Astrocyte of the hippocampus (primary cell): ENCODE results near the gene FGFR1OP2.

Experiments
- DNase-seq: peaks from one replicate; pipeline ENCODE4 v3.0.0; 2011; ENCODE audit warnings: low read depth, low spot score

The FGFR1OP2 gene

GRCh38 chr12:27003421-27004381 is 65.4 kb downstream of the FGFR1OP2 start:
- no peak for DNase-seq

- DNase-seq: no peak
Measured at GRCh38 chr12:27005495-27005894, 67.2 kb downstream of the FGFR1OP2 start.

DNA sequence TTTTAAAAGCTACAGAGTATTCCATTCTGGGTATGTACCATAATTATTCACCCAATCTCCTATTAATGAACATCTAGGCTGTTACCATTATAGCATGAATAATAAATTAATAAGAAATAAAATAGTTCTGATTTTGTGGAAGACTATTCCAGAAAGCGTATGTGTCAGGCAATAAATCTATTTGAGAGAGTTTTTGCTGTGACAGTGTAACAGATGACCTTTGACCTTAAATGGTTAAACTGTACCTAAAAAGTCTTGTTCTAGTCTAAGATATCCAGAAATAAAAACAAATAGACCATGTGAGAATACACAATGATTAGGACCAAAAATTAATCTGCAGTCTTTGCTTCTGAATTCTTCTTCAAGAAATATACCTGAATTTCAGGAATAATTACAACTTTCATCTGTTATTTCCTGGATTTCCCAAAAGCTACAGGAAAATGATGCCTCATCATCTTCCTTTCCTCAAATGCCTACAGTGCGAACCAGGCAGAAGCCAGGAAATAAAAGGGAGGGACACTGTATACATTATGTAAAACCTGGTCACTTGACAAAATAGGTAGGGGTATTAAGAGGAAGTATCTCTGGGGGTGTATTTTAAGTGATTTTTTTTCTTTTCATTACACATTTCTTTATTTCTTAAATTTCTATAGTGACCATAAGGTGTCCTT is 68.7 kb downstream of the FGFR1OP2 start:
- no peak for DNase-seq

DNA sequence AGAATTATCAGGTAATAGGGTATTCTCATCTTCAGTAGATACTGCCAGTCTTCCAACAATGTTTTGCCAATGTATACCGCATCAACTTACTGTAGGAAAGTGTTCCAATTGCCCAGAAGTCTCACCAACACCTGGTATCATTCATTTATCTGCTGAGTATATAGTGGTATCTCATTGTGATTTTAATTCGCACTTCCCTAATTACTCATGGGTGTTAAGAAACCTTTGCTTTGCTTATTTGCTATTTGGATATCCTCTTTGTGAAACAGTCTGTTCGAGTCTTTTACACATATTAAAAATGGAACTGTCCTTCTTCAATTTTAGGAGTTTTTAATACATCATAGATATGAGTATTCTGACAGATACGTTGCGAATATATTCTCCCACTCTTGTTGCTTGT is 69.8 kb downstream of the FGFR1OP2 start:
- DNase-seq: no peak

DNA sequence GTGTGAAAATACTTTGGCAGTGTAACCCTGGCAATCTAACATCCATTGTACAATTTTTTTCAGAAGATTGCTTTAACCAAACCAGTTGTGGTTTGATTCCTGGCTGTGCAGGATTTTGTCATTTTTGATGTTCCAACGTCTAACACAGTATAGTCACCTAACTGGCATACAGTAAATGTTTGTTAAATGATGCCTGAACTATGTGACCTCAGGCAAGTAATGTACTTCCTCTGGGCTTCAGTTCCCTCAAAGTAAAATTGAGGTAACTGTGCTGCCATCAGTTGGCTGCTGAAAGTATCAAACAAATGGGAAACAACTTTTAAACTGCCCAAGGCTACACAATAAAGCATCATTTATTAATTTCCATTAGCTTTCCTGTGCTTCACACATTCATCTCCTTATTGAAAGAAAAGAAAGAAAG is 71.6 kb downstream of the FGFR1OP2 start:
- DNase-seq: no peak

DNA sequence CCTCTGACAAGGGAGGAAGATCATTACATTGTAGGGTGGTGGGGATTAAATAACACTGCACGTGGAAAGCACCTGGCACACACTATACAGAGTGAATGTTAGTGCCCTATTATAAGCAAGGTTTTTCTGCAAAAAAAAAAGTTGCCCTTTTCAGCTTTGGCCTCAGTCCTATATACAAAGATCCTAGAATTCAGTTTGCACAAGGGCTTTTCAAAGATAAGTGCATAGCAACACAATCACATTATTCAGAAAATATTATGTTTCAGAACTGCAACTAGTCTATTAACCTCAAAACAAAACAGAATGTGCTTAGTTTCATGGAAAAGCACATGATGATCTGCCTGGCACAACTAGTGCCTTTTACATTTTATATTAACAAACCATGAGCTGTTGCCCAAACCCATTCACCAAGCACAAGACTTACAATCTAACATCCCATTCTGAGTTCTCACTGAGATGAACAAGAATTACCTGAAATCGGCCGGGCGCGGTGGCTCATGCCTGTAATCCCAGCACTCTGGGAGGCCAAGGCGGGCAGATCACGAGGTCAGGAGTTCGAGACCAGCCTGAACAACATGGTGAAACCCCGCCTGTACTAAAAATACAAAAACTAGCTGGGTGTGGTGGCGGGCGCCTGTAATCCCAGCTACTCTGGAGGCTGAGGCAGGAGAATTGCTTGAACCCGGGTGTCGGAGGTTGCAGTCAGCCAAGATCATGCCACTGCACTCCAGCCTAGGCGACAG is 74.1 kb downstream of the FGFR1OP2 start:
- DNase-seq: no peak

GRCh38 chr12:27012982-27013255 is 74.6 kb downstream of the FGFR1OP2 start:
- DNase-seq: no peak

GRCh38 chr12:27013611-27014084 is 75.4 kb downstream of the FGFR1OP2 start:
- DNase-seq: no peak

DNA sequence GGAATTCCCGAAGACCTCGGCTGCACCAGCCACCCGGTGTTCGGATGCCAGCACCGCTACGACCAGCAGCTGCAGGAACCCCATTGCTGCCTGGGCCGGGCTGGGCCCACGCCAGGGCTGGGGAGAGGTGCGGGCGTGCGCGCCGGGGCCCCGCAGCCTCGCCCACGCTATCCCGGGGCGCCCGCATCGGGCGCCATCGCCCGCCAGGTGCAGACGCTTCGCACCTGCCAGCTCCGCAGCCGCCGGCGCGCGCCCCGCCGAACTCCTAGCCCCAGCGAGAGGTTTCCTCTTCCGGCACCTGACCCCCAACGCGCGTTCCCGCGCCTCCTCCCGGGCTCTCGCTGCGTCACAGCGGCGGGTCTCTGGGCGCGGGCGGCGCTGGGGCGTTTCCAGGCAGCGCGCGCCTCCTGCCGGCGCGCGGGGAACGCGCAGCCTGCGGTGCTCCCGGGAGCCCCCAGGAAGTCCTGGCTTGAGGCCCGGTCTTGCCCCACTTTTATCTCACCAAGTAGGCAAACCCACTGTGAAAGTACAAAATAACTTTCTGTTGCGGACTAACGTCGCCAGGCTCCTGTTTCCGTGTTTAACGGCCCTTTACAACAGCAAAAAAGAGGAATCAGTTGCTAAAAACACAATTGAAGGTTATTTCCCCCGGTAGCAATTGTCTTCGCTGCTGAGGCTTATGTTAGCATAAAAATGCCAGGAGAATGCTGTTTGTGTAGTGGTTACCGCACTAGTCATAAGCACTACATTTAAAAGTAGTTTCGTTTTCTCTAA is 76.0 kb downstream of the FGFR1OP2 start, which contains the start of gene TM7SF3:
TM7SF3 (minus strand) TSS at position 300 of the 774 bp plus-strand sequence; CDS start at position 84, 216 bp downstream.
- DNase-seq: peak; percentile 97

DNA sequence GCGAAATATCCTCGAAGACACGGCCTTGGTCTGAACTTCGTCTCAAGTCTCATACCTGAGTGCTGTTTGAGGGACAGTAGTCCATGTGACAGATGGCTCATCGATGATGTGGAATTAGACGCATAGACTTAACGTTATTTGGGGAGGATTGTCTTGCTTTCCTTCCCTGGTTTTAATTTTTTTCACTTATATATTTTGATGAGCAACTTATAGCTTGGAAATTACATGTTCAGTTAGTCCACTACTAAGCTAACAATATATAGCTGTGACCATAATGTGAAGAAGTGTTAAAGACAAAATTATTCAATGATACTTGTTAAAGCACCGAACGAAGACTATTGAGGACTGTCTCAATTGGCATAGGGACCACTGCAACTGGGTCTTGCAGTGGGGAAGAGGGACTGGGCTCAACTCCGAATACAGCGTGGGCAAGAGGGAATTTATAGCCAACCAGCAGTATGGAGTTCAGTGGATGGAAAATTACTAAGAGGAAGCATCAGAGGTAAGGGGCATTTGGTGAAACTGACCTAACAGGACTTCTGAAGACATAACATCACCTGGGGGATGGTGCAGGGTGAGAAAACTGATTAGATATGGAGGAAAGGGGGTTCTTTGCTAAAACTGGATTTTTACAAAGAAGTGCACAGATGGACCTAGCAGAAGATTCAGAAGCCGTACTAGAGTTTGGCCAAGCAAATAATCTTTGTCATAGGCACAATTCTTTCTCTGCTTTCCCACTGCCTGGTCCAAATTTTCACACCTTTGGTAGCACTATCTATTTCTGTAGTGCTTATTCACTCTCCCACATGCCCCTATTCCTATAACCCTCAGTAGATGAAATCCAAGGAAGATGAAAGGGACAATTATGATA is 76.8 kb downstream of the FGFR1OP2 start:
- DNase-seq: no peak

- peak; percentile 45 for DNase-seq
Measured at GRCh38 chr12:27015730-27016076, 77.4 kb downstream of the FGFR1OP2 start.
